Activated naive CD4-positive, alpha-beta T cell treated with anti-CD3 and anti-CD28 coated beads, Interleukin-2, amount 10 ng/mL, durations not matched to agents 7 days and 5 days (primary cell): Measurements from ENCODE around the gene GABRA5.

Source experiments
- CTCF ChIA-PET: fragments of 350-600 bp; sonication (Branson Sonifier 250); formaldehyde crosslinking; loops from one replicate; lab custom pipeline; 2021; ENCODE audit warnings: antibody characterized with exemption; lab: Charles Lee
- DNase-seq: peaks from one replicate; pipeline ENCODE4 v3.0.0-alpha.2; 2020
- H3K27ac Mint-ChIP-seq: one replicate; pipeline ENCODE4 v1.8.0; 2021; ENCODE audit warnings: mild to moderate bottlenecking, moderate library complexity, mixed read lengths
- H3K27me3 Mint-ChIP-seq: one replicate; pipeline ENCODE4 v1.8.0; 2021; ENCODE audit warnings: mild to moderate bottlenecking, mixed read lengths
- H3K36me3 Mint-ChIP-seq: one replicate; pipeline ENCODE4 v1.8.0; 2021; ENCODE audit warnings: mixed read lengths
- H3K4me1 Mint-ChIP-seq: one replicate; pipeline ENCODE4 v1.8.0; 2021; ENCODE audit warnings: mixed read lengths
- H3K4me3 Mint-ChIP-seq: one replicate; pipeline ENCODE4 v1.8.0; 2021; ENCODE audit warnings: mild to moderate bottlenecking, moderate library complexity, mixed read lengths
- H3K9me3 Mint-ChIP-seq: one replicate; pipeline ENCODE4 v1.8.0; 2021; ENCODE audit warnings: mixed read lengths

The GABRA5 gene

GRCh38 chr15:26868029-26868685, 1.3 kb downstream of the GABRA5 start:
- no peaks in the 10 kb centered on the region for H3K4me1 Mint-ChIP-seq
- H3K4me3 Mint-ChIP-seq, result no peak overlapping the region
- H3K27ac Mint-ChIP-seq, result no peak overlapping the region
- peaks cover 18% of the 10 kb centered on the region for H3K27me3 Mint-ChIP-seq
- no peak for DNase-seq
- CTCF ChIA-PET, result no interaction called here
- H3K9me3 Mint-ChIP-seq, result no peaks in the 10 kb centered on the region
- no peaks in the 10 kb centered on the region for H3K36me3 Mint-ChIP-seq

- peaks cover 18% of the 10 kb centered on the region for H3K27me3 Mint-ChIP-seq
- H3K9me3 Mint-ChIP-seq, result no peaks in the 10 kb centered on the region
- H3K36me3 Mint-ChIP-seq, result no peaks in the 10 kb centered on the region
- no peak overlapping the region for H3K27ac Mint-ChIP-seq
- CTCF ChIA-PET, result no interaction called here
- DNase-seq, result no peak
- no peak overlapping the region for H3K4me3 Mint-ChIP-seq
- H3K4me1 Mint-ChIP-seq, result no peaks in the 10 kb centered on the region
These were observed 2.8 kb downstream of the GABRA5 start for GRCh38 chr15:26869628-26870027.

GRCh38 chr15:26870346-26870745, 3.5 kb downstream of the GABRA5 start:
- Mint-ChIP-seq H3K27me3 (peaks cover 18% of the 10 kb centered on the region), H3K36me3 (no peaks in the 10 kb centered on the region), H3K27ac (no peak overlapping the region), H3K9me3 (no peaks in the 10 kb centered on the region), H3K4me3 (no peak overlapping the region), H3K4me1 (no peaks in the 10 kb centered on the region)
- CTCF ChIA-PET, result no interaction called here
- no peak for DNase-seq

- no peak for DNase-seq
- H3K36me3 Mint-ChIP-seq, result no peaks in the 10 kb centered on the region
- no peaks in the 10 kb centered on the region for H3K4me1 Mint-ChIP-seq
- CTCF ChIA-PET, result no interaction called here
- no peak overlapping the region for H3K4me3 Mint-ChIP-seq
- no peak overlapping the region for H3K27ac Mint-ChIP-seq
- no peaks in the 10 kb centered on the region for H3K9me3 Mint-ChIP-seq
- H3K27me3 Mint-ChIP-seq, result peaks cover 3% of the 10 kb centered on the region
These were observed 5.3 kb downstream of the GABRA5 start for GRCh38 chr15:26872206-26872605.

- Mint-ChIP-seq H3K27me3 (no peaks in the 10 kb centered on the region), H3K9me3 (no peaks in the 10 kb centered on the region), H3K27ac (no peak overlapping the region), H3K36me3 (no peaks in the 10 kb centered on the region), H3K4me1 (no peaks in the 10 kb centered on the region), H3K4me3 (no peak overlapping the region)
- CTCF ChIA-PET, result no interaction called here
- DNase-seq, result no peak
These were observed 7.0 kb downstream of the GABRA5 start for GRCh38 chr15:26873846-26874245.

DNA sequence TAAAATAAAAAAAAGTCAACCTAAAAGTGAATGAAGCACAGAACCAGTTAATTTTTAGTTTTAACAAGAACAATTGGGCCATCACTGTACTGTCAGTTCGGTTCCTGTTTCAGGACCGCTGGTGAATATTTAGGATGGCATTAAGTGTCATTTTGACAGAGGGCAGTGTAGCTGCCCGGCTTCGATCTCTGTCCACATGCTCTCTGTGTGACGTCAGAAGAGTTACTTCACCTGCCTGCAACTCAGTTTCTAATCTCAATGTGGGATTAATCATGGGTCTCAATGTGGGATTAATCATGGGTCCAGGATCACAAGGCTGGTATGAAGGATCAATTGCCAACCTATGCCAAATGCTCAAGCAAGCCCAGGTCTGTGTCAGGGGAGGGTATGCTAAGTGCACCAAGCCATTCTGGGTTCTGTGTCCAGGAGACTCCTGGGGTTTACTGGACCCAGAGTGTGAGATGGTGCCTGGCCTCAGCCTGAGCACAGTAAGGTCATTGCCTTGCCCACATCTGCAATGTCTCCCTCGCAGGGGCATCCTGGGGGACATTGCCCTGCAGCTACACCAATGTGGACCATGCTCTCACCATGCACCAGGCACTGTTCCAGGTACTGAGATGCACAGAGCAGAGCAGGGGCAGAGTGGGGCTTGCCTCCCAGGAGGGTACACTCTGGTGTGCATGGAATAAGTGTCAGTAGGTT, 8.1 kb downstream of the GABRA5 start:
- no peak for DNase-seq
- no peak overlapping the region for H3K27ac Mint-ChIP-seq

GRCh38 chr15:26875476-26875850, 8.6 kb downstream of the GABRA5 start:
- Mint-ChIP-seq H3K27ac (no peak overlapping the region), H3K36me3 (no peaks in the 10 kb centered on the region)
- CTCF ChIA-PET, result no interaction called here

More for the DNA sequence above, 8.1 kb downstream of the GABRA5 start:
- no peak overlapping the region for H3K4me3 Mint-ChIP-seq
- no peaks in the 10 kb centered on the region for H3K36me3 Mint-ChIP-seq
- H3K4me1 Mint-ChIP-seq, result no peaks in the 10 kb centered on the region
- H3K9me3 Mint-ChIP-seq, result no peaks in the 10 kb centered on the region
- CTCF ChIA-PET, result no interaction called here
- no peaks in the 10 kb centered on the region for H3K27me3 Mint-ChIP-seq

DNA sequence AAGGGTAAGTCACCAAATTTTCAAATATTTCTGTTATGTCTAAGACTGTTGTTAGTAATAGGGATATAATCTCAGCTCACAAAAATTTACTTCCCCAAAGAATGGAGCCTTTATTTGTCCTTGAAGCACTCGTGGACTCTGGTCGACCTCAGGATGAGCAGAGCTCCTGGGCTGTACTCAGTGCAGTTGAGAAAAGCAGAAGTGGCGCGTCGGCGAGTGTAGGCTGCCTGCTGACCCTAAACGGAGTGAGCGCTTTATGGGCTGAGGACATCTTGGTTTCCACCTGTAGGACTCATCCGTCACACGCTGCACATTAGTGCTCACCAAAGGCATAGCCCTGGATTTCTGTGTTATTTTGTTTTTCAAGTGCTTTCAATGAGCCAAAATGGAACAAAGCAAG, 11.0 kb downstream of the GABRA5 start:
- DNase-seq, result no peak
- no peak overlapping the region for H3K27ac Mint-ChIP-seq
- H3K9me3 Mint-ChIP-seq, result no peaks in the 10 kb centered on the region
- no peak overlapping the region for H3K4me3 Mint-ChIP-seq
- no peaks in the 10 kb centered on the region for H3K36me3 Mint-ChIP-seq
- CTCF ChIA-PET, result interaction anchor here (1.3 kb wide), 1 partner anchor 13 kb away, joined by 3 read pairs; no protein-coding TSS in a partner anchor
- H3K4me1 Mint-ChIP-seq, result no peaks in the 10 kb centered on the region
- H3K27me3 Mint-ChIP-seq, result no peaks in the 10 kb centered on the region

More at GRCh38 chr15:26875476-26875850, 8.6 kb downstream of the GABRA5 start:
- Mint-ChIP-seq H3K4me3 (no peak overlapping the region), H3K27me3 (no peaks in the 10 kb centered on the region), H3K4me1 (no peaks in the 10 kb centered on the region), H3K9me3 (no peaks in the 10 kb centered on the region)
- DNase-seq, result no peak

- Mint-ChIP-seq H3K4me3 (no peak overlapping the region), H3K36me3 (no peaks in the 10 kb centered on the region), H3K4me1 (no peaks in the 10 kb centered on the region), H3K9me3 (no peaks in the 10 kb centered on the region), H3K27ac (no peak overlapping the region), H3K27me3 (no peaks in the 10 kb centered on the region)
- no peak for DNase-seq
- CTCF ChIA-PET, result no interaction called here
These were observed 12.8 kb downstream of the GABRA5 start for GRCh38 chr15:26879706-26880105.

DNA sequence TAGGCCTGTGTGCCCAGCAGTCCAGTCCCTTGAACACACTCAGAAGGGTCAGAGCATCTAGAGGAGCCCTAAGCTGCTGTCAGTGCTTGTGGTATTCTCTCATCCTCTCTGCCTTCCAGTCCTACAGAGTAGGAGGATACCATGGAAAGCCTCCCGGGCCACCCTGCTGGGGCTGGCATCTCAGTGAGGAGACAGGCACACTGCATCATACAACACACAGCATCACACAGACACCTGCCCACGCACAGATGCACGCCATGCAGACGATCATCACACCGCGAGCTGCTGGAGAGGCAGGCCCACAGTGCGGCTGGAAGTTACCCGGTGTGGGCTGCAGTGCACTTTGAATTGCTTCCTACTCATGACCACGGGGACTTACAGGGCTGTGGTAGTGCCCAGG, 15.2 kb downstream of the GABRA5 start:
- H3K4me3 Mint-ChIP-seq, result no peak overlapping the region
- no peak overlapping the region for H3K27ac Mint-ChIP-seq
- no peaks in the 10 kb centered on the region for H3K4me1 Mint-ChIP-seq
- no peaks in the 10 kb centered on the region for H3K27me3 Mint-ChIP-seq
- CTCF ChIA-PET, result no interaction called here
- H3K9me3 Mint-ChIP-seq, result no peaks in the 10 kb centered on the region
- H3K36me3 Mint-ChIP-seq, result no peaks in the 10 kb centered on the region
- no peak for DNase-seq

DNA sequence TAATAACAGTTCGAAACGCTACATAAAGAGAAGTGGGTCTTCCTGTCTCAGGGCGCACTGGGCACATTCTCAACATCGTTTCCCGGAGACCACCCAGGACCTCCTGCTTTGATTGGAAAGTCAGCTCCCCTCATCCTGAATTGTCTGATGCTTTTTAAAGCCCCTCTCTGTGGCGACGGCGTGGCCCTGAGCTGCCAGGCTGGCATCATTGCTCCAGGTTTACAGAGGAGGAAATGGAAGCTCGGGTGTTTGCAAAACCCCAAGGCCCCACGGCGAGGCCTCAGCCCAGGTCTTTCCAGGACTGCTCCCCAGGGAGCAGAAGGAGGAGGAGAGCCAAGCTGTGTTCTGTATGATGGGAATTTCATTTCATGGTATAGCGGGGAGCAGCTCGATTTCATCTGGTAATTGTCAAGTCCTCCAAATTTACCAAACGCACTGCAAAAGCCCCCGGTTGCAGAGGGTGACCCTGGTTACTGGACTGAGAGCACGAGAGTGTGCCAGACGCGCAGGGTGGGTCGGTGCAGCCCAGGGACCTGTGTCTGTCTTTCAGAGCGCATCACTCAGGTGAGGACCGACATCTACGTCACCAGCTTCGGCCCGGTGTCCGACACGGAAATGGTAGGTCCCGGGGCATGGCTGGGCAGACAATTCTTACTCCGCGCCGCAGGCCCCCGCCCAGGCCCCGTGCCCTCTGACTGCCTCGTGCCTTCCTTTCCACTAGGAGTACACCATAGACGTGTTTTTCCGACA, 15.9 kb downstream of the GABRA5 start:
- H3K4me3 Mint-ChIP-seq, result no peak overlapping the region
- H3K9me3 Mint-ChIP-seq, result no peaks in the 10 kb centered on the region
- H3K4me1 Mint-ChIP-seq, result no peaks in the 10 kb centered on the region
- CTCF ChIA-PET, result no interaction called here
- H3K36me3 Mint-ChIP-seq, result no peaks in the 10 kb centered on the region
- no peaks in the 10 kb centered on the region for H3K27me3 Mint-ChIP-seq
- no peak overlapping the region for H3K27ac Mint-ChIP-seq
- DNase-seq, result no peak

- no peak overlapping the region for H3K4me3 Mint-ChIP-seq
- H3K27me3 Mint-ChIP-seq, result no peaks in the 10 kb centered on the region
- H3K9me3 Mint-ChIP-seq, result no peaks in the 10 kb centered on the region
- CTCF ChIA-PET, result no interaction called here
- DNase-seq, result no peak
- no peaks in the 10 kb centered on the region for H3K4me1 Mint-ChIP-seq
- no peaks in the 10 kb centered on the region for H3K36me3 Mint-ChIP-seq
- no peak overlapping the region for H3K27ac Mint-ChIP-seq
These were observed 16.6 kb downstream of the GABRA5 start for GRCh38 chr15:26883466-26883865.

DNA sequence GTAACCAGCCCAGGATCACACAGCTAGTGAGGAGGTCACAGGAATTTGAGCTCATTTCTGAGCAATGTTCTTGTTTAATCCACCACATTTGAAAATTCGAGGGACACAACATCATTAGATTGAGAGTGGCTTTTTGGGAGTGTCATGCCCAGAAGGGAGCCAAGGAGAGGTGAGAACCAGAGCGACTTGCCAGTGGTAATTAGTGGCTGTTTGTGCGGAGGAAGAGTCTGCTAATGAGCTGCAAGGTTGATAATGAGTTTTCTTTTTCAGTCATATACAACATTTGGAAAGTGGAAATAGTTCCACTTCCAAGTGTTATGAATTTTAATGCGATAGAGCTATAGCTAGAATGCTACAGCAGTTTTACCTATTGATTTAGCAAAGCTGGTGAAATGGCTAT, 19.7 kb downstream of the GABRA5 start:
- H3K36me3 Mint-ChIP-seq, result no peaks in the 10 kb centered on the region
- peaks cover 8% of the 10 kb centered on the region for H3K27me3 Mint-ChIP-seq
- CTCF ChIA-PET, result interaction anchor here (0.8 kb wide), 1 partner anchor 131 kb away, joined by 3 read pairs; no protein-coding TSS in a partner anchor
- no peaks in the 10 kb centered on the region for H3K9me3 Mint-ChIP-seq
- H3K4me3 Mint-ChIP-seq, result no peak overlapping the region
- no peak for DNase-seq
- H3K27ac Mint-ChIP-seq, result no peak overlapping the region
- H3K4me1 Mint-ChIP-seq, result no peaks in the 10 kb centered on the region

- no peak overlapping the region for H3K27ac Mint-ChIP-seq
- H3K9me3 Mint-ChIP-seq, result peaks cover 5% of the 10 kb centered on the region
- no peak overlapping the region for H3K4me3 Mint-ChIP-seq
- peaks cover 12% of the 10 kb centered on the region for H3K27me3 Mint-ChIP-seq
- H3K36me3 Mint-ChIP-seq, result no peaks in the 10 kb centered on the region
- CTCF ChIA-PET, result interaction anchor here (0.6 kb wide), 1 partner anchor 385 kb away, joined by 4 read pairs; no protein-coding TSS in a partner anchor
- no peaks in the 10 kb centered on the region for H3K4me1 Mint-ChIP-seq
- DNase-seq, result no peak
These were observed 21.2 kb downstream of the GABRA5 start for GRCh38 chr15:26887926-26888666.
